H1 (cell line): ENCODE measurements around the gene LCLAT1. TPM values are rescaled to one million over a fixed set of nuclear protein-coding genes. Genes with fewer than 3 reads are reported as not detected.

Experiments
- CTCF ChIA-PET: fragments of 300-600 bp; sonication (Branson Sonifier 250); formaldehyde crosslinking; loops from one replicate; lab custom pipeline; 2021; ENCODE audit not compliant: partially characterized antibody; lab: Charles Lee
- POLR2A ChIA-PET: fragments of 300-600 bp; sonication (Branson Sonifier 250); formaldehyde crosslinking; loops from one replicate; lab custom pipeline; 2021; ENCODE audit warnings: inconsistent platforms; ENCODE audit not compliant: partially characterized antibody; lab: Charles Lee
- DNase-seq, 2 experiments: peaks; one replicate each; pipeline versions ENCODE4 v3.0.0 to v3.0.0-alpha.2; 2010 to 2022; ENCODE audit warnings: low spot score in 2 of 2, low read depth in 1 of 2, mixed read lengths in 1 of 2
- FAIRE-seq: peaks from 2 replicates; lab custom pipeline; 2011; peaks lifted over from hg19 to GRCh38; lab: Jason Lieb, UNC
- H2AFZ ChIP-seq: 2 replicates; pipeline ENCODE4 v1.8.1; 2012; ENCODE audit warnings: low read length, inconsistent platforms
- H2AK5ac ChIP-seq: 2 replicates; pipeline ENCODE4 v1.6.1; 2013; ENCODE audit warnings: low read depth, low read length
- H2BK120ac ChIP-seq: replicated peaks from 2 replicates; pipeline ENCODE3; 2013; ENCODE audit warnings: low read depth, low read length, inconsistent platforms
- H2BK12ac ChIP-seq: 2 replicates; pipeline ENCODE4 v1.6.1; 2013; ENCODE audit warnings: low read depth, low read length
- H2BK15ac ChIP-seq: 2 replicates; pipeline ENCODE4 v1.6.1; 2013; ENCODE audit warnings: low read length
- H2BK20ac ChIP-seq: 2 replicates; pipeline ENCODE4 v1.6.1; 2013; ENCODE audit warnings: low read length
- H2BK5ac ChIP-seq: 2 replicates; pipeline ENCODE4 v1.6.1; 2013; ENCODE audit warnings: low read depth, low read length
- H3K14ac ChIP-seq: 2 replicates; pipeline ENCODE4 v1.6.1; 2013; ENCODE audit warnings: inconsistent platforms; ENCODE audit not compliant: insufficient read length
- H3K18ac ChIP-seq: 2 replicates; pipeline ENCODE4 v1.6.1; 2013; ENCODE audit warnings: low read length; ENCODE audit errors: extremely low read depth
- H3K23ac ChIP-seq: 2 replicates; pipeline ENCODE4 v1.6.1; 2013; ENCODE audit warnings: inconsistent platforms; ENCODE audit not compliant: insufficient read length
- H3K23me2 ChIP-seq: 2 replicates; pipeline ENCODE4 v1.6.1; 2013; ENCODE audit warnings: low read depth, low read length
- H3K27ac ChIP-seq: 2 replicates; pipeline ENCODE4 v1.6.1; 2011; ENCODE audit warnings: low read depth, low read length, inconsistent platforms
- H3K27me3 ChIP-seq, 4 experiments: replicated peaks in 1 of 4; 1 replicate in 1 of 4; 2 replicates in 3 of 4; pipeline versions ENCODE4 v1.6.1 to v1.8.1; 2011 to 2013; ENCODE audit warnings: low read length in 3 of 4, mild to moderate bottlenecking in 3 of 4, inconsistent platforms in 2 of 4, mixed read lengths in 2 of 4, moderate library complexity in 1 of 4; ENCODE audit not compliant: control insufficient read depth in 3 of 4, insufficient read depth in 3 of 4; ENCODE audit errors: extremely low read depth in 1 of 4
- H3K36me3 ChIP-seq, 4 experiments: 2 replicates each; pipeline versions ENCODE4 v1.6.1 to v1.8.1; 2011 to 2013; ENCODE audit warnings: mild to moderate bottlenecking in 4 of 4, low read length in 3 of 4, moderate library complexity in 2 of 4, control low read depth in 1 of 4, inconsistent platforms in 1 of 4; ENCODE audit not compliant: insufficient read depth in 4 of 4, control insufficient read depth in 2 of 4
- H3K4ac ChIP-seq: replicated peaks from 2 replicates; pipeline ENCODE3; 2013; ENCODE audit warnings: low read length, low read depth, mixed read lengths, inconsistent platforms; ENCODE audit not compliant: insufficient read length
- H3K4me1 ChIP-seq, 4 experiments: replicated peaks in 1 of 4; 1 replicate in 1 of 4; 2 replicates in 3 of 4; pipeline versions ENCODE4 v1.6.1 to v1.8.1; 2011 to 2013; ENCODE audit warnings: low read length in 3 of 4, inconsistent platforms in 2 of 4, mixed read lengths in 1 of 4; ENCODE audit not compliant: insufficient read depth in 4 of 4, control insufficient read depth in 3 of 4
- H3K4me2 ChIP-seq, 2 experiments: 2 replicates each; pipeline versions ENCODE4 v1.6.1 to v1.8.1; 2011 to 2013; ENCODE audit warnings: low read depth in 2 of 2, low read length in 2 of 2, control low read depth in 1 of 2, inconsistent platforms in 1 of 2, mild to moderate bottlenecking in 1 of 2; ENCODE audit not compliant: insufficient read depth in 1 of 2
- H3K4me3 ChIP-seq, 4 experiments: fragments of 200-600, 300-600 bp in 1 of 4; sonication (generic), shearing (Covaris generic), sonication (Bioruptor Twin) in 1 of 4; 2 replicates each; pipeline versions ENCODE4 v1.5.1 to v1.8.1; 2011 to 2016; ENCODE audit warnings: low read length in 4 of 4, low read depth in 3 of 4, control low read depth in 2 of 4, inconsistent platforms in 2 of 4, mild to moderate bottlenecking in 2 of 4, mixed read lengths in 1 of 4, moderate library complexity in 1 of 4; ENCODE audit not compliant: insufficient read depth in 2 of 4; ENCODE audit errors: extremely low read depth in 1 of 4
- H3K56ac ChIP-seq: replicated peaks from 2 replicates; pipeline ENCODE3; 2013; ENCODE audit warnings: low read depth, mild to moderate bottlenecking, mixed read lengths, low read length, inconsistent platforms; ENCODE audit not compliant: insufficient read length
- H3K79me1 ChIP-seq: 2 replicates; pipeline ENCODE4 v1.6.1; 2013; ENCODE audit warnings: low read depth, low read length, control low read depth
- H3K79me2 ChIP-seq, 2 experiments: 2 replicates each; pipeline versions ENCODE4 v1.6.1 to v1.8.1; 2012 to 2013; ENCODE audit warnings: low read length in 2 of 2, mild to moderate bottlenecking in 2 of 2, inconsistent platforms in 1 of 2; ENCODE audit not compliant: insufficient read depth in 2 of 2, control insufficient read depth in 1 of 2
- H3K9ac ChIP-seq, 4 experiments: replicated peaks in 1 of 4; 1 replicate in 1 of 4; 2 replicates in 3 of 4; pipeline versions ENCODE4 v1.6.1 to v1.8.1; 2011 to 2013; ENCODE audit warnings: low read depth in 3 of 4, low read length in 3 of 4, control low read depth in 2 of 4, mild to moderate bottlenecking in 2 of 4, moderate library complexity in 2 of 4, inconsistent platforms in 1 of 4; ENCODE audit errors: extremely low read depth in 1 of 4
- H3K9me3 ChIP-seq, 2 experiments: 2 replicates each; pipeline versions ENCODE4 v1.6.1 to v1.8.1; 2012 to 2013; ENCODE audit warnings: mild to moderate bottlenecking in 2 of 2, moderate library complexity in 2 of 2, control low read depth in 1 of 2, inconsistent platforms in 1 of 2, low read depth in 1 of 2, low read length in 1 of 2, mixed read lengths in 1 of 2; ENCODE audit not compliant: insufficient read depth in 2 of 2
- H4K20me1 ChIP-seq, 2 experiments: replicated peaks in 1 of 2; 2 replicates each; pipeline versions ENCODE3 to v1.8.1; 2011 to 2013; ENCODE audit warnings: inconsistent platforms in 2 of 2, low read length in 2 of 2, mild to moderate bottlenecking in 1 of 2; ENCODE audit not compliant: insufficient read depth in 2 of 2, control insufficient read depth in 1 of 2
- H4K5ac ChIP-seq: 2 replicates; pipeline ENCODE4 v1.6.1; 2013; ENCODE audit warnings: low read length, low read depth, mixed read lengths, inconsistent platforms; ENCODE audit not compliant: insufficient read length
- H4K8ac ChIP-seq: 2 replicates; pipeline ENCODE4 v1.8.0; 2013; ENCODE audit warnings: mild to moderate bottlenecking, moderate library complexity, low read length, inconsistent platforms; ENCODE audit not compliant: insufficient read depth; ENCODE audit errors: extremely low read depth
- H4K91ac ChIP-seq: replicated peaks from 2 replicates; pipeline ENCODE3; 2013; ENCODE audit warnings: low read length, mixed read lengths, inconsistent platforms; ENCODE audit not compliant: insufficient read length
- EP300 ChIP-seq, 2 experiments: IDR thresholded peaks; 1 replicate in 1 of 2; 2 replicates in 1 of 2; pipeline ENCODE4 v1.6.1; 2011 to 2012; ENCODE audit warnings: low read depth in 2 of 2, low read length in 2 of 2, mild to moderate bottlenecking in 2 of 2, borderline replicate concordance in 1 of 2, inconsistent platforms in 1 of 2, moderate library complexity in 1 of 2
- KDM1A ChIP-seq: fragments of 200-600, 300-600 bp; sonication (generic); IDR thresholded peaks from 2 replicates; pipeline ENCODE4 v1.7.1; 2016; ENCODE audit warnings: mild to moderate bottlenecking, low read length, borderline replicate concordance
- KDM4A ChIP-seq: IDR thresholded peaks from one replicate; pipeline ENCODE4 v1.7.1; 2012; ENCODE audit warnings: low read depth, mild to moderate bottlenecking, moderate library complexity, low read length, inconsistent platforms; ENCODE audit not compliant: severe bottlenecking
- SIX5 ChIP-seq: IDR thresholded peaks from 2 replicates; pipeline ENCODE4 v1.6.1; 2011; ENCODE audit warnings: mild to moderate bottlenecking, low read depth, low read length
- WGBS, 2 experiments: shearing (Covaris generic) in 1 of 2; methylation state at CpG; one replicate each; pipeline versions ENCODE4 v1.1.6 to v1.1.7; 2013 to 2015; ENCODE audit warnings: low lambda C conversion rate in 2 of 2, mixed read lengths in 2 of 2, inconsistent platforms in 1 of 2, low coverage in 1 of 2, missing lambda C conversion rate in 1 of 2; ENCODE audit not compliant: insufficient replicate concordance in 2 of 2, insufficient coverage in 1 of 2, insufficient read length in 1 of 2; ENCODE audit errors: extremely low coverage in 1 of 2, missing lambda C conversion rate in 1 of 2; 5-methylcytosine and 5-hydroxymethylcytosine counted together
- polyA plus RNA-seq, 7 experiments: library from polyadenylated mRNA; depleted of rRNA in 3 of 7; stranded (reverse) in 5 of 7; unstranded in 2 of 7; fragments of >200 nt in 5 of 7; fragments of 200-250 nt in 2 of 7; gene quantifications; 1 replicate in 5 of 7; 2 replicates in 1 of 7; 4 replicates in 1 of 7; pipeline versions ENCODE4 v1.2.1 to v1.2.3, GENCODE V29; 2011 to 2013; ENCODE audit warnings: missing spikeins in 2 of 7, mixed read lengths in 2 of 7
- total RNA-seq: library from RNA; stranded (reverse); fragmentation: NEBNext Ultra II Directional; extraction: Animal tissue kit (Norgen Biotek cat#: 25700); gene quantifications from 2 replicates; pipeline ENCODE4 v1.2.1, GENCODE V29; 2021
- TF ChIP-seq, protein P1 (sequence below): IDR thresholded peaks from 2 replicates; pipeline ENCODE4 v1.6.1; 2011; ENCODE audit warnings: low read depth, mild to moderate bottlenecking, low read length; ENCODE audit not compliant: insufficient read depth

LCLAT1 gene
- total and polyA plus RNA-seq, 2 of the 8 experiments (the other 6 are each of a cell fraction or from before 2014, with no cell fraction given), result 7.6 to 22.0 TPM

DNA sequence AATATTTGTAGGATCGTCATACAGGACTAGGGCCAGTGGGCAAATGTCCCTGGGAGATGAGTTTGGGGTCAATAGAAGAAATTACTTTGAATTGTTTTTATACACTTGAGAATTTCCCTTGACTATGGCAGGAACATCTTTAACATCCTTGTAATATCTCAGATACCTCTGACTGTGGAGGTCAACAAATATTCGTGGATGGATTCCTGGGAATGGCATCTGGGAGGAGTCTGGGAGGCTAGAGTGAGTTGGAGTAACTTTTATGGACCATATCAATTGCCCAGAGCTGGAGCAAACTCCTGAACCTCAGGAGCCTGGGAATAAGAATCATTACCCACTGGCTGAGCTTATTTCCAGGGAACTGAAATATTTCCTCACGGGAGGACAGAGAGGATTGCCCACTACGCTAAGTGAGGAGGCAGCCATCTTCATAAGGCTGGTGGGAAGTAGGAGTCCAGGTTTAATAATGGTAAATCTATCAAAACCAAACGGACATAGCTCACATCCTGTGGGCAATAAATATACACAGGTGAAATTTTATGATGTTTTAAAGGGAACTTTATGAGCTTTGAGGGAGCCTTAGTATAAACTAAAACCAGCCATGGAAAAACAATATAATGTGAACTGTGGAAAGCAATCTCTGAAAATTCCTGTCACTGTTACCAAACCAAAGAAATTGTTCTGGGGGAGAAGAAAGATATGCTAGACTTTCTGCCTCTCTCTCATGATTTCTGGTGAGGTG, 44.4 kb upstream of the LCLAT1 start:
- peak overlapping the region; percentile 3 for H3K56ac ChIP-seq
- no peaks in the 10 kb centered on the region for H3K9me3 ChIP-seq
- ChIA-PET CTCF (interaction anchor here (1.5 kb wide), 1 partner anchor 163 kb away, joined by 4 read pairs; no protein-coding TSS in a partner anchor), POLR2A (interaction anchor here (1.5 kb wide), 1 partner anchor 46 kb away, joined by 3 read pairs; no protein-coding TSS in a partner anchor)
- no peak overlapping the region for H2AFZ ChIP-seq
- H3K79me1 ChIP-seq, result no peaks in the 10 kb centered on the region
- no peaks in the 10 kb centered on the region for H3K36me3 ChIP-seq
- no peak overlapping the region for H2AK5ac ChIP-seq
- WGBS, 2 experiments, result 93% methylated on average over 5 of the region's 5 CpGs; no CpG with 5 or more reads in 1 of the 2 experiments
- no peak overlapping the region for H3K27ac ChIP-seq
- H4K5ac ChIP-seq, result no peak overlapping the region
- no peak overlapping the region for H2BK20ac ChIP-seq
- no peak overlapping the region for H4K91ac ChIP-seq
- peaks cover 0 to 5% (median 0%) of the 10 kb centered on the region in 4 experiments; a peak in 2 of 7 replicates for H3K27me3 ChIP-seq
- H2BK120ac ChIP-seq, result no peak overlapping the region
- H4K20me1 ChIP-seq, result no peaks in the 10 kb centered on the region
- no peak overlapping the region for H3K4ac ChIP-seq
- H2BK5ac ChIP-seq, result no peak overlapping the region
- H3K23me2 ChIP-seq, result no peaks in the 10 kb centered on the region
- no peak overlapping the region for H3K9ac ChIP-seq
- no peaks in the 10 kb centered on the region for H3K79me2 ChIP-seq
- TF ChIP-seq SIX5 (no peak), KDM1A (no peak), EP300 (IDR thresholded peaks at IDR 0.05; ENCODE audit: borderline replicate concordance in 1 of 2, low read depth in 2 of 2, low read length in 2 of 2) (no peak), KDM4A (no peak)
- TF ChIP-seq, protein P1, sequence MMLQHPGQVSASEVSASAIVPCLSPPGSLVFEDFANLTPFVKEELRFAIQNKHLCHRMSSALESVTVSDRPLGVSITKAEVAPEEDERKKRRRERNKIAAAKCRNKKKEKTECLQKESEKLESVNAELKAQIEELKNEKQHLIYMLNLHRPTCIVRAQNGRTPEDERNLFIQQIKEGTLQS, result no peak
- no peak overlapping the region; the same call in 1 of the 2 replicates for H2BK15ac ChIP-seq
- H2BK12ac ChIP-seq, result no peak overlapping the region
- H3K14ac ChIP-seq, result no peak overlapping the region
- H3K4me3 ChIP-seq, result no peak overlapping the region
- peaks cover 3 to 16% (median 11%) of the 10 kb centered on the region in 4 experiments for H3K4me1 ChIP-seq
- no peak for DNase-seq
- no peak overlapping the region for H3K18ac ChIP-seq
- no peak overlapping the region for H4K8ac ChIP-seq
- no peak overlapping the region for H3K23ac ChIP-seq
- no peak overlapping the region for H3K4me2 ChIP-seq
- FAIRE-seq, result no peak
